WI38 (cell line): ENCODE results near the gene RHOH.
"Not testable (repeated sequence)": the region's sequence is repeated elsewhere in the genome, so short reads cannot be mapped to it uniquely, and the experiment has no call there.

Source experiments
- H3K4me3 ChIP-seq: 2 replicates; pipeline ENCODE4 v1.5.1; 2011; ENCODE audit warnings: low read depth, mild to moderate bottlenecking, control low read depth, low read length
- CTCF ChIP-seq: IDR thresholded peaks from 2 replicates; pipeline ENCODE4 v1.5.1; 2012; ENCODE audit warnings: low read depth, mild to moderate bottlenecking, control low read depth, low read length

Gene RHOH

GRCh38 chr4:40276546-40276945, 79.7 kb downstream of the RHOH start:
- no peak for TF ChIP-seq CTCF
- no peak overlapping the region for H3K4me3 ChIP-seq

- no peak for TF ChIP-seq CTCF
- H3K4me3 ChIP-seq, result no peak overlapping the region
Measured at GRCh38 chr4:40280586-40280985, 83.8 kb downstream of the RHOH start.

GRCh38 chr4:40281099-40281498, 84.3 kb downstream of the RHOH start:
- no peak for TF ChIP-seq CTCF
- H3K4me3 ChIP-seq, result no peak overlapping the region

GRCh38 chr4:40281913-40282312, 85.1 kb downstream of the RHOH start:
- no peak overlapping the region for H3K4me3 ChIP-seq
- TF ChIP-seq CTCF, result no peak

- not testable (repeated sequence) for H3K4me3 ChIP-seq
Measured at GRCh38 chr4:40282857-40283256, 86.0 kb downstream of the RHOH start.

- TF ChIP-seq CTCF, result no peak
- H3K4me3 ChIP-seq, result no peak overlapping the region
Measured at GRCh38 chr4:40283413-40283812, 86.6 kb downstream of the RHOH start.

GRCh38 chr4:40283968-40284367, 87.1 kb downstream of the RHOH start:
- no peak overlapping the region for H3K4me3 ChIP-seq
- TF ChIP-seq CTCF, result no peak

- H3K4me3 ChIP-seq, result no peak overlapping the region
- no peak for TF ChIP-seq CTCF
Measured at GRCh38 chr4:40285692-40286091, 88.9 kb downstream of the RHOH start.
